HCEC 1CT (cell line): ENCODE results near the gene RPL22.

Experiments
- DNase-seq: peaks from one replicate; pipeline ENCODE4 v3.0.0-alpha.2; 2017

RPL22 gene

DNA sequence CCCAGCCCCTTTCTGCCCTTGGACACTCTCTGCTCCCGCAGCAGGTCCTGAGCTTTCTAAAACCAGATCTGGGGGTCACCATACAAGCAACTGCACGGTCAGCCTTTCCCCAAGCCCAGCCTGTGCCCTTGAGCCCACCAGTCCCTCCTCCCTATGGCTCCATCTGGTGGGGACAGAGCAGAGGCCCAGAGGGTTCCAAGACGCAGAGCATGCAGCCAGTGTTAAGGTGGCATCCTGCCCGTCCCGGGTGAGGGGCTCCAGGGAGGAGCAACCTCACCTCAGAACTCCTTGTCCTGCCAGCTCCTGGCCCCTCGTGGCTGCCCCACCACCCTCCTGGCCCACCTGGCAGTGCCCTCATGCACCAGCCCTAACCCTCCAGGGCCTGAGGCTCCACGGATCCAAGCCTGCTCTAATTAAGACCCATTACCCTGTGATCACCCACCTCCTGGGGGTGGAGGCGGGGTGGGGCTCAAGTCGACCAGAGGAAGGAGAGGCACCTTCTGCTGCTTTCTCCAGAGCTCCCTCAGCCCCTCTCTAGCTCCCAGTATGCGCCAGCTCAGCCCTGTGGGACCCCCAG lies 27.8 kb downstream of the RPL22 start:
- DNase-seq: no peak

GRCh38 chr1:6170742-6171201 lies 28.6 kb downstream of the RPL22 start:
- no peak for DNase-seq

DNA sequence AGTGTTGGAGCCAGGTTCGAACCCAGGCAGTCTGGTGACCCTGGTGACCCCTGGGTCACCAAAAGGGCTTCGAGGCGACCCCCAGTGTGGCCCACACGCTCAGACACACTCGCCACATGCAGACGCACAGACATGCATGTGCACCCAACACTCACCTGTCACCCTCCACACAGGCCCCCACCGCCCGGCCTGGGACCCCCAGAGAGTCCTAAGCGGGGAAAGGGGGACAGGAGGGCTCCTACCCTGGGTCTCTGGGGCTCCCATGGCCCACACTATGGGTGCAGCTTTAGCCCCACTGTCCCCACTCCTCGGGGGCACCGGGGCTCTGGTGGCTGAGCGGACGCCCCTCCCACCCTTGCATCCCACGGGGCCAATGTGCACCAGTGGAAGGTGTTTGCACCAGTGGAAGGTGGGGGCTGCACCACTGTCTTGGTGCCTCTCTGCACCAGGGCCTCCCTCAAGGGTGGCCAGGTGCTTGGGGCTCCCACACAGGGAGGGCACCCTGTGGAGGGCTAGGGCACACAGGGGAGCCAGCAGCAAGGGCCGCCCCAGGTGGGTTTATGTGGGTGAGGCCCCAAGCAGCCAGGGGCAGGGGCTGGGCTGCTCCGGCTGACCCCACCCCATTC lies 29.2 kb downstream of the RPL22 start:
- no peak for DNase-seq

DNA sequence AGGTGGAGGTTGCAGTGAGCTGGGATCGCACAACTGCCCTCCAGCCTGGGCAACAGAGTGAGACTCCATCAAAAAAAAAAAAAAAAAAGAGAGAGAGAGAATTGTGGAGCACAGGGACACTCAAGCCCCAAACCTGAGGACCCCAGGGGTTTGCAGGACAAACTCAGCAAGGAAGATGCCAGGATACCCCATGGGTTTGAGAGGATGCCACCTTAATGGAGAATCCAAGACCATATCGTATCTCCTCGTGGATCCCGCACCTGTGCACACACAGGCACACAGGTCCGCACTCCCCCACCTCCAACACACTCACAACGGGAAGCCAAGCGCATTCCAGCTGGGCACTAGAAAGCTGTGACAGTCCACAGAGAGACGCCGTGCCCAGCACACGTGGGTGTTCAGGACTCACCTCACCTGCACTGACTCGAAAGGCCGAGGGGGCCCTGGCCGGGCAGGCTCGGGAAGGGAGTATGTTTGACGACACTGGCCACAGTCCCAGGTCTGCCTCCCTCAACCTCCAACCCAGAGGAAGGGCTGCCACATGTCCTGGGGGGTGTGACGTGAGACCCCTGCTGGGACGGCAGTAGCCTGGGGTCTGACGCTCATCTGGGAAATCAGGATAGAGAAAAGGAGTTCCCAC lies 30.3 kb downstream of the RPL22 start:
- no peak for DNase-seq

DNA sequence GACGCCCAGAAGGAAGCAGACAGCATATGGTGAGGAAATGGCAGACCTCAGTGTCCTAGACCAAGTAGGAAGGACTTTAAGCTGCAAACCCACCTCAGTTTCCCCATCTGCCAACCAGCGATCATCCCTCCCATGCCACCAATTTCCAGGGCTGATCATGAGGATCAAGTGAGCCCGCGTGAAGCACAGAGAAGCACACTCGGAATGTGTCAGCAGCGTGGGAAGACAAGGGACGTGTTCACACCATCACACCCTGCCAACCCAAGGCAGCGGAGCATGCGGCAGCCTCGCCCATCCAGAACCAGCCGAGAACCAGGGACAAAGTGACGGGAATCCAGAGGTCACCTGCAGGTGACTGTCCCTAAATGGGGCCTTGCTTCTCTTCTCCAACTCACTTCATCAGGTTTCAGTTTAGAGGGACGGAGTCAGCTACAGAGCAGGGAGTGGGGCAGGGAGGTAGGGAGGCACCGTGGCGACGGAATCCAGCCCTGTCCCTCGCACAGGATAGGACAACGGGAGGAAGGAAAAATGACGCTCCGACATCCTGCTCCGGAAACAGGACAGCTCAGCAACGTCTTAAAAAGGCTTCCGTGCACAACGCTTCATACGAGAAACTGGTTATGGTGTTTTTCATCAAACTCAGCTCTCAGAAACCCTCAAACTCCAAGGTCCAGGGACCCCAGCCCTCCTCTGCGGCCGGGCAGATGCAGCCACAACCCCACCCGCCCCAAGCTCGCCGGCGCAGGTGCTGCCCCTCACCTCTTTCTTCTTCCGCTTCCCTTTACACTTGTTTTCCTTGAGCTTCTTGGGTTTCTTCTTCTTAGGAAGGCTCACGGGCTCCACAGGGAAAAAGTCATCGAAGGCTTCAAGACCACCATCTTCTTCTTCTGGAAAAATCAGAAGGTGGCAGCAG lies 31.7 kb downstream of the RPL22 start:
- no peak for DNase-seq

- no peak for DNase-seq
These were observed 32.6 kb downstream of the RPL22 start for GRCh38 chr1:6166655-6167390.

- no peak for DNase-seq
These were observed 33.2 kb downstream of the RPL22 start for GRCh38 chr1:6166221-6166620.

- no peak for DNase-seq
These were observed 33.9 kb downstream of the RPL22 start for GRCh38 chr1:6165441-6165985.

DNA sequence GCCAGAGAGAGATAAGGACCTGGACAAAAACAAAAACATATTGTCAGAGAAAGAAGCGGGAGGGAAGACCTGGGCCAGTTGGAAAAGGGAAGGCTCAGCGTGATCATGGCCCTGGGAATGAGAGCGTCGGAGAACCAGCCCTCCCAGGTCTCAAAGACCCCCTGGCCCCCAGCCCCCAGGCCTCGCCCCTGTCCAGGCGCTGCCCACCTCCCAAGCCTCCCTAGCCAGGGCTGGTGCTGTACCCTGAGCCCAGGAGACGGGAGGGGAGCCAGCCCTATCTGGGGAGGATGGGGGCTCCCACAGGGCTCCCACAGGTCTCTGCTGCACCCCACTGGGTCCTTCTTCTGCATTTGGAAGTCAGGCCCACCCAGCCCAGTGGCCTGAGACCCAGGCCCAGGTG lies 34.4 kb downstream of the RPL22 start:
- DNase-seq: no peak

GRCh38 chr1:6163973-6164617 lies 35.3 kb downstream of the RPL22 start:
- DNase-seq: no peak

DNA sequence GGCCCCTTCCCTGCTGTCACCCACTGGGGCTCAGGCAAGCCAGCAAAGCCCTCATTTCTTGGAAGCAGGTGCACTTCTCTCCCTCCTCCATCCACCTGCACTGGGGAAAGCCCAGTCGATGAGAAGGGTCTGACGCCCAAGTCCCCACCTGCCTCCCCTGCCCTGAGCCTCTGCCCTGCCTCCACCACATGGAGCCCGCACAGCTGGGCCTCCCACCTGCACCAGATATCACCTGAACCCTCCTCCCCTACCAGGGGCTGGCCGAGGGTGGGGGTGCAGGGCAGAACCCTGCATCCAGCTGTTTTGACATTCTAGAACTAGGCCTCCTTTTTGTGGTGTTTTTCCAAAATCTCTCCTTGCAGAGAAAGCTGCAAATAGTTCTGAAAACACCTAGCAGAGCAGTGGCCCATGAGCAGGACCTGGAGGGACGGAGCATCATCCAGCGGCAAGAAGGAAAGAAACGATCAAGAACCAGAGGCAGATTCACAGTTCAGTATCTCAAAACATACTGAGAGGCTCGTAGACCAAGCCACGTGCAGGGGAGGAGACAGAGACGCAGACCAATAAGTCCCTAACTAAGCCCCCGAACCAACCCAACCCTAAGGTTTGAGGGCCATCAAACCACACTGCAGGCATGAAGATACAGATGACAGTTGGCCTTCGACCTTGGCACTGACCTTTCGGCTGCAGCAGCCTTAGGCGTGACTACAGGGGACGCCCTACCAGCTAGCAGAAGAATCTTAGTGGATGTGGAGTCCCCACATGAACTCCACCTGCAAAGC lies 36.0 kb downstream of the RPL22 start:
- no peak for DNase-seq

- DNase-seq: no peak
These were observed 36.6 kb downstream of the RPL22 start for GRCh38 chr1:6162773-6163172.

GRCh38 chr1:6162341-6162740 lies 37.1 kb downstream of the RPL22 start:
- DNase-seq: no peak

- no peak for DNase-seq
These were observed 41.2 kb downstream of the RPL22 start for GRCh38 chr1:6158181-6158580.

- DNase-seq: peak; percentile 15
These were observed 41.7 kb downstream of the RPL22 start for GRCh38 chr1:6157528-6158174.

DNA sequence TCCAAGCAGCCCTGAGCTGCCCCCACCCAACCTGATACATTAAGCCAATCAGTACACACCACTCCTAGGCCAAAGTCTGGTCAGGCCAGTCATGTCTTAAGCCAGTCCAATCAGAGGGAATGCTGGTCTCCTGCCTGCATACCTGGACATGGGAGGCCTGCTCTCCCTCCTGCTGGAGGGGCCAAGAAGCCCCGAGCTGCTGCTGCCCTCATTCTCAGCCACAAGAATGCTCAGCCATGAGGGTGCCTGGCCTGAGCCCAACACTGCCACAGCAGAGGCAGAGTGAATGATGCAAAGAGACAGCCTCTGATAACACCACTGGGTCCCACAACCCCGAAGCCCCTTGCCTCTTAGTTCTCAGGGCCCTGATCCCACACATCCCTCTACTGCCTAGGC lies 42.3 kb downstream of the RPL22 start:
- DNase-seq: no peak

DNA sequence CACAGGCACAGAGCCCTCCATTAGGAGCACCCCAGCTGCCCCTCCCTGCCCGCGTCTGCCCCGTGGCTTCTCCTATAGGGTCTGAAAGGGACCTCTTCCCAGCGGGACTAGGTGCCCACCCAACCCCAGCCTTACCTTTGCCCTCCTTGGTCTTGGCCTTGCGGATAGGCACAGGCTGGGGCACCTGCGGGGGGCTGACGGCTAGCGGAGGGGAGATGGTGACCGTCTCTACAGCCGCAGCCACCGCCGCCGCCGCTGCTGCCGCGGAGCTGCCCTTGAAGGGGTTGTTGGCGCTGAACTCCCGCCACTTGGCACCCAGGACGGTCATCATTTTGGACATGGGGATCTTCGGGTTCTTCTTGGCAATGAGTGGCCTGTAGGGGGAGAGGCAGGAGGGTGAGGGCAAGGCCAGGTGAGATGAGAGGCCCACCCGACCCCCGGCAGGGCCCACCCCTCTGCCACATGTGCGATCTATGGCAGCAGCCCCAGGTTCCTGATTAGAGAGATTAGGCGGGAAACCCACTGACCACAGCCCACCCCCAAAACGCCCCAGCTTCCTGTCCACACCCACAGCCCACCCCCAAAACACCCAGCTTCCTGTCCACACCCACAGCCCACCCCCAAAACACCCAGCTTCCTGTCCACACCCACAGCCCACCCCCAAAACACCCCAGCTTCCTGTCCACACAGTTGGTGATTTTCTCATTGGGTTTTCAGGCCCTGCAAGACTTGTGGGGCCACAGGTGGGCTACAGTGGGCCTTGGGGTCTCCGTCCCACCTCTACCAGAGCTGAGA lies 44.7 kb downstream of the RPL22 start:
- DNase-seq: no peak

GRCh38 chr1:6152882-6153281 lies 46.5 kb downstream of the RPL22 start:
- no peak for DNase-seq

DNA sequence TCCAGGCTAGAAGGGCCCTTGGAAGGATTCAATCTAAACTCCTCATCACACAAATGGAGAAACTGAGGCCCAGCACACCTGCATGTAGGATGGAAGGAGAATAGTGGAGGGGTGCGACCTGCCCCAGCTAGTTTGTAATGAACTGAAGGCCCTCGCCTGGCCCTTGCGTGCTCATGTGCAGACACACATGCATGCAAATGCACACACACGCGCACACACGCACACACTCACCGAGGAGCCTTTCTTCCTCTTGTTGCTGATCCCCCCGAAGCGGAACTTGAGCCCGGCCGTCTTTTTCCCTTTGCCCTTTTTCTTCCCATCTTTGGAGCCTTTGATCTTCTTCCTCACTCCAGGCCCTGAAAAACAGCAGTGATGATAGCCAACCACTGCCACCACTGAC lies 47.2 kb downstream of the RPL22 start:
- DNase-seq: no peak
